ENCODE measurements around the gene ELF5. TPM values are rescaled to one million over a fixed set of nuclear protein-coding genes. Genes with fewer than 3 reads are reported as not detected.

Gene ELF5
- total RNA-seq, 1 donor, result not detected

GRCh38 chr11:34438529-34439507 lies 74.8 kb downstream of the ELF5 start, which contains the start of gene CAT:
Gene CAT, plus strand, starts transcription at chr11:34438934. Its CDS starts 80 bp downstream, at chr11:34439014.
- Histone ChIP-seq H3K9me3 (ENCODE audit: low read depth, low read length) (no peaks in the 10 kb centered on the region), H3K27me3 (ENCODE audit: insufficient read depth, low read length) (no peaks in the 10 kb centered on the region), H3K4me1 (ENCODE audit: insufficient read depth, low read length) (peaks cover 47% of the 10 kb centered on the region), H3K4me3 (ENCODE audit: low read length) (peak within 1 kb of the TSS; percentile 75)

GRCh38 chr11:34437224-34438125 lies 76.1 kb downstream of the ELF5 start:
- H3K4me1 ChIP-seq (ENCODE audit: insufficient read depth, low read length), result peaks cover 42% of the 10 kb centered on the region
- no peak overlapping the region for H3K4me3 ChIP-seq (ENCODE audit: low read length)
- H3K27me3 ChIP-seq (ENCODE audit: insufficient read depth, low read length), result no peaks in the 10 kb centered on the region
- H3K9me3 ChIP-seq (ENCODE audit: low read depth, low read length), result no peaks in the 10 kb centered on the region

GRCh38 chr11:34433899-34434298 lies 79.7 kb downstream of the ELF5 start:
- H3K27me3 ChIP-seq (ENCODE audit: insufficient read depth, low read length), result no peaks in the 10 kb centered on the region
- H3K4me3 ChIP-seq (ENCODE audit: low read length), result no peak overlapping the region
- peaks cover 37% of the 10 kb centered on the region for H3K4me1 ChIP-seq (ENCODE audit: insufficient read depth, low read length)
- H3K9me3 ChIP-seq (ENCODE audit: low read depth, low read length), result no peaks in the 10 kb centered on the region

- peaks cover 38% of the 10 kb centered on the region for H3K4me1 ChIP-seq (ENCODE audit: insufficient read depth, low read length)
- no peaks in the 10 kb centered on the region for H3K9me3 ChIP-seq (ENCODE audit: low read depth, low read length)
- H3K4me3 ChIP-seq (ENCODE audit: low read length), result no peak overlapping the region
- H3K27me3 ChIP-seq (ENCODE audit: insufficient read depth, low read length), result no peaks in the 10 kb centered on the region
These were observed 80.8 kb downstream of the ELF5 start for GRCh38 chr11:34432822-34433221.

GRCh38 chr11:34431979-34432378 lies 81.6 kb downstream of the ELF5 start:
- peaks cover 47% of the 10 kb centered on the region for H3K4me1 ChIP-seq (ENCODE audit: insufficient read depth, low read length)
- H3K9me3 ChIP-seq (ENCODE audit: low read depth, low read length), result no peaks in the 10 kb centered on the region
- H3K4me3 ChIP-seq (ENCODE audit: low read length), result no peak overlapping the region
- H3K27me3 ChIP-seq (ENCODE audit: insufficient read depth, low read length), result no peaks in the 10 kb centered on the region

Other genes starting within 250 kb of the ELF5 start
- gene ABTB2, start 155.8 kb downstream of the ELF5 start, total RNA-seq, result 2.3 TPM
- gene CAT, start 74.9 kb downstream of the ELF5 start, total RNA-seq, result 41.0 TPM
- gene EHF, start 107.3 kb upstream of the ELF5 start, total RNA-seq, result 0.10 TPM

Data from mononuclear cell (primary cell).